ENCODE results near the gene ACOT4. TPM values are rescaled to one million over a fixed set of nuclear protein-coding genes. Genes with fewer than 3 reads are reported as not detected.
"Not testable (repeated sequence)": the region's sequence is repeated elsewhere in the genome, so short reads cannot be mapped to it uniquely, and the experiment has no call there.

Gene ACOT4
- total RNA-seq, 4 donors from 2014 or later, result 0.48 to 2.0 (median 1.5) TPM

DNA sequence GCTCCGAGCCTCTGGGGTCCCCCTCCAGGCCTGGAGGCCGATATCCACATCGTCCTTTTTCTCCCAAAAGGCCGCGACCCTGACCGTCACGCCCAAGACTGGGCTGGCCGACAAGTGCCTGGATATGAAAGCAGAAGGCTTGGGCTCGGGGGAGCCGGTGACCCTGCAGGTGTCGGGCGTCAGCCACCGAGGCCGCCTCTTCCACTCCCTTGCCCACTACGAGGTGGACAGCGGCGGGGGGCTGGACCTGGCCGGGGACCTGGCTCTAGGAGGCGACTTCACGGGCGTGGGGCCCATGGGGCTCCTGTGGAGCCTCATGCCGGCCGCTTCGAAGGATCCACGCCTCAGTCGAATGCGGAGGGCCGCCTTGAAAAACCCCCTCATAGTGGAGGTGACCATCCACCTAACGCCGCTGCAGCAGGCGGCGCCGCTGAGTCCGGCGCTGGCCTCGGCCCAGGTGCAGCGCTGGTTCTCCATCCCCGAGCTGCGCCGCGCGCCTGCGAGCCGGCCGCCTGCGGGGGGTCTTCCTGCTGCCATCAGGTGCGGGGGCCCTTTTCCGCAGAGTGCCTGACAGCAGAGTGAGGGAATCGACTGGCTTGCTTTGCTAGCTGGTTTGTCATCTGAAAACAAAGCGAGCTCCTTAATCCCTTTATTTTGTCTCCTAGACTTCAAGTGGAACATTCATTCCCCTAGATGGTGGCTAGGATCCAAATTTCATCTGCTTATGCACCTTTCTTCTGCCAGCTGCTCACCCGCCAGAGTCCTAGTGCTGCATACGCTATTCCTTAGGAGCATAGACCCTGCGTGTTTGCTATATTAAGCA is 42.5 kb downstream of the ACOT4 start:
- H3K9me3 ChIP-seq, result no peaks in the 10 kb centered on the region
- H3K27me3 ChIP-seq, result peaks cover 0 to 10% (median 0%) of the 10 kb centered on the region in 4 donors
- no peak for TF ChIP-seq POLR2A (IDR thresholded peaks at IDR 0.05)
- TF ChIP-seq, protein P1, sequence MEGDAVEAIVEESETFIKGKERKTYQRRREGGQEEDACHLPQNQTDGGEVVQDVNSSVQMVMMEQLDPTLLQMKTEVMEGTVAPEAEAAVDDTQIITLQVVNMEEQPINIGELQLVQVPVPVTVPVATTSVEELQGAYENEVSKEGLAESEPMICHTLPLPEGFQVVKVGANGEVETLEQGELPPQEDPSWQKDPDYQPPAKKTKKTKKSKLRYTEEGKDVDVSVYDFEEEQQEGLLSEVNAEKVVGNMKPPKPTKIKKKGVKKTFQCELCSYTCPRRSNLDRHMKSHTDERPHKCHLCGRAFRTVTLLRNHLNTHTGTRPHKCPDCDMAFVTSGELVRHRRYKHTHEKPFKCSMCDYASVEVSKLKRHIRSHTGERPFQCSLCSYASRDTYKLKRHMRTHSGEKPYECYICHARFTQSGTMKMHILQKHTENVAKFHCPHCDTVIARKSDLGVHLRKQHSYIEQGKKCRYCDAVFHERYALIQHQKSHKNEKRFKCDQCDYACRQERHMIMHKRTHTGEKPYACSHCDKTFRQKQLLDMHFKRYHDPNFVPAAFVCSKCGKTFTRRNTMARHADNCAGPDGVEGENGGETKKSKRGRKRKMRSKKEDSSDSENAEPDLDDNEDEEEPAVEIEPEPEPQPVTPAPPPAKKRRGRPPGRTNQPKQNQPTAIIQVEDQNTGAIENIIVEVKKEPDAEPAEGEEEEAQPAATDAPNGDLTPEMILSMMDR (IDR thresholded peaks at IDR 0.05), result peak in 3 of 6 experiments; percentile 9 to 21 (median 19)
- peaks cover 10 to 20% (median 17%) of the 10 kb centered on the region in 3 donors for H3K4me1 ChIP-seq
- H3K36me3 ChIP-seq, result no peaks in the 10 kb centered on the region
- intact Hi-C loops (cut with DNase I), result loop anchor here (5.0 kb wide), 1 partner anchor 122 kb away; no protein-coding TSS in a partner anchor
- WGBS, 2 donors, result 21 to 62% methylated on average over 5 to 14 of the region's 53 CpGs
- H3K27ac ChIP-seq, result peak overlapping the region; percentile 40 to 77 (median 52)
- peak overlapping the region; percentile 40 to 81 (median 66) for H3K4me3 ChIP-seq
- no peak for DNase-seq

DNA sequence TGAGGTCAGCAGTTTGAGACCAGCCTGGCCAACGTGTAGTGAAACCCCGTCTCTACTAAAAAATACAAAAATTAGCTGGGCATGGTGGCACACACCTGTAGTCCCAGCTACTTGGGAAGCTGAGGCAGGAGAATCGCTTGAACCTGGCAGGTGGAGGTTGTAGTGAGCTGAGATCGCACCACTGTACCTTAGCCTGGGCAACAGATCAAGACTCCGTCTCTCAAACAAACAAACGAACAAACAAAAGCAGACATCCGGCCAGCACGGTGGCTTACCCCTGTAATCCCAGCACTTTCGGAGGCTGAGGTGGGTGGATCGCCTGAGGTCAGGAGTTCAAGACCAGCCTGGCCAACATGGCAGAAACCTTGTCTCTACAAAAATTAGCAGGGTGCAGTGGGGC is 44.7 kb downstream of the ACOT4 start:
- intact Hi-C loops (cut with DNase I); H3K9me3 ChIP-seq; H3K27ac ChIP-seq; DNase-seq; H3K36me3 ChIP-seq; H3K4me3 ChIP-seq: not testable (repeated sequence)
- WGBS, 2 donors, result 55 to 73% methylated on average over 8 of the region's 10 CpGs
- H3K4me1 ChIP-seq, result peaks cover 10 to 20% (median 17%) of the 10 kb centered on the region in 3 donors
- H3K27me3 ChIP-seq, result peaks cover 0 to 10% (median 0%) of the 10 kb centered on the region in 4 donors

DNA sequence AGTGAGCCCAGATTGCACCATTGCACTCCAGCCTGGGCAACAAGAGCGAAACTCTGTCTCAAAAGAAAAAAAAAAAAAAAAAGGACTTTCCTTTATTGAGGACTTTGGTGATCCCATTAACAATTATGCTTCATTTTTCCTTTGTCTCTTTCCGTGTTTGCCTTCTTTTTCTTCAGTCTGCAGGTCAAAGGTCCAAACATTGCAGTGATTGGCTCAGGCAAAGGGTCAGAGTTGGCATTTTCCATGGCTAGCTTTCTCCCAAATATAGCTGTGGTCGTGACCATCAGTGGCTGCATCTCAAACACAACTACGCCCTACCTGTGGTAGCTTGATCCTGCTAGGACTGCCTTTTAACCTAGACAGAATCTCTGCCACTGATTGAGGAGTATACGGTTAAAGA is 46.2 kb downstream of the ACOT4 start:
- no peaks in the 10 kb centered on the region for H3K9me3 ChIP-seq
- intact Hi-C loops (cut with DNase I), result no loop called here

DNA sequence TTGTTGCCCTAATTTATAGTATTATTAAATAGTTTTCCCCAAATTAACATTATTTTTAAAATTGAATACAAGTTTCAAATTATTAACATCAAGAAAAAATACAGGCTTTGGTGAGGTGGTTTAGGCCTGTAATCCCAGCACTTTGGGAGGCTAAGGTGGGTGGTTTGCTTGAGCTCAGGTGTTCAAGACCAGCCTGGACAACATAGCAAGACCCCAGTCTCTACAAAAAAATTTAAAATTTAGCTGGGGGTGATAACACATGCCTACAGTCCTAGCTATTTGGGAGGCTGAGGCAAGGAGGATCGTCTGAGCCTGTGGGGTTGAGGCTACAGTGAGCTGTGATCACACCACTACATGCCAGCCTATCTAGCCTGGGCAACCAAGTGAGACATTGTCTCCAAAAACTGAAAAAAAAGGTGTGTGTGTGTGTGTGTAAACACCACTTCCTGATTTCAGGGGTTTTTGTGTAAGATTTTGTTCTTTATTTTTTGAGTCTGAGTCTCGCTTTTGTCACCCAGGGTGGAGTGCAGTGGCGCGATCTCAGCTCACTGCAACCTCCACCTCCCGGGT is 49.2 kb downstream of the ACOT4 start:
- intact Hi-C loops (cut with DNase I), result no loop called here
- Histone ChIP-seq H3K36me3 (no peaks in the 10 kb centered on the region), H3K9me3 (no peaks in the 10 kb centered on the region), H3K27ac (no peak overlapping the region), H3K27me3 (no peaks in the 10 kb centered on the region), H3K4me3 (no peak overlapping the region), H3K4me1 (peaks cover 4 to 18% (median 10%) of the 10 kb centered on the region in 3 donors)
- no peak for DNase-seq
- WGBS, 2 donors, result 79 to 85% methylated on average over 5 of the region's 5 CpGs
- TF ChIP-seq, protein P1 (IDR thresholded peaks at IDR 0.05), result no peak
- no peak for TF ChIP-seq POLR2A (IDR thresholded peaks at IDR 0.05)

More for the DNA sequence above, 46.2 kb downstream of the ACOT4 start:
- no peaks in the 10 kb centered on the region for H3K36me3 ChIP-seq
- peaks cover 10 to 20% (median 17%) of the 10 kb centered on the region in 3 donors for H3K4me1 ChIP-seq
- H3K27me3 ChIP-seq, result peaks cover 0 to 10% (median 0%) of the 10 kb centered on the region in 4 donors
- WGBS, 2 donors, result 85 to 89% methylated on average over 4 to 5 of the region's 5 CpGs
- TF ChIP-seq POLR2A (IDR thresholded peaks at IDR 0.05), result no peak
- no peak for DNase-seq
- H3K27ac ChIP-seq, result no peak overlapping the region
- no peak overlapping the region for H3K4me3 ChIP-seq

DNA sequence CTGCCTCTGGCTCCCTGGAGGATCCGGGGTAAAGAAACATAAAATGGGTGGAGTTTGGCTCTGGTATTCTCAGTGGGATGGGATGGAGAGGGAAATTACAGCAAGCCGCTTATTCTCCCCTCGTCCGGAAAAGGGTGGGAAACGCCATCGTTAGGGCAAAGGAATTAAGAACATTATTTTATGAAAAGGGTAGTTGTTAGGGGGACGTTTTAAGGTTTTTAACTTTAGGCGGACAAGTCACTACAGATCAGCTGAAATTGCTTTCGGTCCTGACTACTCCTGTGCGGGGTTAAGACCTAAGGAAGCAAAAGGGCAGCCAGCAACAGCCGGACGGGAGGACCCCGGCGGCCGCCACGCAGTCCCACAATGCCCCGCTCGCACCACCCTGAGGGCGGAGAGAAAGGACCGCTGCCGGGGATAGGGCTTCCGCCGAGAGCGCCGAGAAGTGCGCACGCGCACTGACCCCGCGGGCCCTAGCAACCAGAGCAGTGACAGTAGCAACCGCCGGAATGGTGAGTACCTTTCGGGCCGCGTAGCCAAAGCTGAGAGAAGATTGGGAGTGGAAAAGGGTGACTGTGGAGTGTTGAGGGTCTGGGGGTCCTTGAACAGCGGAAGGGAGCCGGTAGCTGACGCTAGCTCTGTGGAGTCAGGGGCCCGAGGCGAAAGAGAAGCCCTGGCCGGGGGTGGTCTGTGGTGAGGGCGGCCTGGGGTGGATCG is 53.0 kb downstream of the ACOT4 start, which contains the start of gene DNAL1:
TSS of gene DNAL1 (plus strand) at position 456 of the 717 bp plus-strand sequence. CDS start at position 510, 54 bp downstream.
- Histone ChIP-seq H3K4me3 (peak within 1 kb of the TSS; percentile 57 to 87 (median 65)), H3K9me3 (no peaks in the 10 kb centered on the region), H3K4me1 (peaks cover 4 to 23% (median 10%) of the 10 kb centered on the region in 3 donors), H3K27me3 (no peaks in the 10 kb centered on the region), H3K27ac (peak within 1 kb of the TSS; percentile 66 to 91 (median 87)), H3K36me3 (no peaks in the 10 kb centered on the region)
- intact Hi-C loops (cut with DNase I), result no loop called here
- DNase-seq, result peak; percentile 45
- WGBS, 2 donors, result 0 to 1% methylated on average over 21 to 28 of the region's 43 CpGs
- TF ChIP-seq, protein P1 (IDR thresholded peaks at IDR 0.05), result peak in 1 of 6 experiments; percentile 22
- TF ChIP-seq POLR2A (IDR thresholded peaks at IDR 0.05), result peak in 2 of 4 donors; percentile 53 to 55
